GM18511 (cell line): ENCODE data around the gene CYP4F2.
"Not testable (repeated sequence)": the region's sequence is repeated elsewhere in the genome, so short reads cannot be mapped to it uniquely, and the experiment has no call there.

ENCODE experiments used
- ATAC-seq: cut with Tn5 transposase; IDR thresholded peaks from one replicate; pipeline ENCODE4 v1.9.1; 2021; ENCODE audit warnings: mild to moderate bottlenecking, moderate library complexity; ENCODE audit not compliant: unreplicated experiment

Gene CYP4F2

GRCh38 chr19:15862444-15862843 is 35.4 kb downstream of the CYP4F2 start:
- ATAC-seq, result no peak

- ATAC-seq, result no peak
Measured at GRCh38 chr19:15860522-15860921, 37.4 kb downstream of the CYP4F2 start.

GRCh38 chr19:15859187-15859586 is 38.7 kb downstream of the CYP4F2 start:
- ATAC-seq, result no peak

- no peak for ATAC-seq
Measured at GRCh38 chr19:15850385-15850784, 47.5 kb downstream of the CYP4F2 start.

GRCh38 chr19:15846923-15847322 is 51.0 kb downstream of the CYP4F2 start:
- no peak for ATAC-seq

- ATAC-seq, result not testable (repeated sequence)
Measured at GRCh38 chr19:15843894-15844222, 54.0 kb downstream of the CYP4F2 start.

- ATAC-seq, result no peak
Measured at GRCh38 chr19:15843203-15843893, 54.5 kb downstream of the CYP4F2 start.

GRCh38 chr19:15841875-15842569 is 55.9 kb downstream of the CYP4F2 start:
- ATAC-seq, result no peak

- no peak for ATAC-seq
Measured at GRCh38 chr19:15840833-15841232, 57.0 kb downstream of the CYP4F2 start.

- not testable (repeated sequence) for ATAC-seq
Measured at GRCh38 chr19:15839888-15840287, 58.0 kb downstream of the CYP4F2 start.

GRCh38 chr19:15838351-15838750 is 59.5 kb downstream of the CYP4F2 start:
- ATAC-seq, result no peak

- ATAC-seq, result peak; percentile 30
Measured at GRCh38 chr19:15837221-15837731, 60.6 kb downstream of the CYP4F2 start.

GRCh38 chr19:15836330-15837220 is 61.3 kb downstream of the CYP4F2 start:
- peak; percentile 97 for ATAC-seq

- ATAC-seq, result not testable (repeated sequence)
Measured at GRCh38 chr19:15835565-15836329, 62.1 kb downstream of the CYP4F2 start.

GRCh38 chr19:15834232-15834631 is 63.6 kb downstream of the CYP4F2 start:
- not testable (repeated sequence) for ATAC-seq

GRCh38 chr19:15831626-15832025 is 66.2 kb downstream of the CYP4F2 start:
- no peak for ATAC-seq

GRCh38 chr19:15829786-15830185 is 68.1 kb downstream of the CYP4F2 start:
- no peak for ATAC-seq

GRCh38 chr19:15829306-15829698 is 68.6 kb downstream of the CYP4F2 start:
- ATAC-seq, result no peak

- ATAC-seq, result not testable (repeated sequence)
Measured at GRCh38 chr19:15828611-15829305, 69.1 kb downstream of the CYP4F2 start.

- ATAC-seq, result no peak
Measured at GRCh38 chr19:15828121-15828610, 69.7 kb downstream of the CYP4F2 start.
